Kidney (tissue), 14 donors: Measurements from ENCODE around the gene BCKDHA. TPM values are rescaled to one million over a fixed set of nuclear protein-coding genes. Genes with fewer than 3 reads are reported as not detected.

ENCODE experiments used
- DNase-seq, 5 donors: peaks; one replicate each; pipeline ENCODE4 v3.0.0-alpha.2; 2013 to 2020
- FAIRE-seq: peaks from 2 replicates; lab custom pipeline; 2012; peaks lifted over from hg19 to GRCh38; lab: Jason Lieb, UNC
- H3K27ac ChIP-seq, 2 donors: one replicate each; pipeline ENCODE4 v1.7.0; 2013; ENCODE audit warnings: low read depth in 2 of 2, low read length in 2 of 2, inconsistent platforms in 1 of 2
- H3K27me3 ChIP-seq: one replicate; pipeline ENCODE4 v1.7.1; 2013; ENCODE audit warnings: low read length, inconsistent platforms; ENCODE audit not compliant: control insufficient read depth, insufficient read depth
- H3K36me3 ChIP-seq, 3 donors: one replicate each; pipeline versions ENCODE4 v1.7.0 to v1.7.1; 2013; ENCODE audit warnings: low read length in 3 of 3, control low read depth in 1 of 3, inconsistent platforms in 1 of 3; ENCODE audit not compliant: insufficient read depth in 3 of 3, control insufficient read depth in 2 of 3
- H3K4me1 ChIP-seq, 3 donors: one replicate each; pipeline versions ENCODE4 v1.7.0 to v1.7.1; 2013; ENCODE audit warnings: low read length in 3 of 3, inconsistent platforms in 1 of 3, low read depth in 1 of 3; ENCODE audit not compliant: control insufficient read depth in 2 of 3, insufficient read depth in 2 of 3
- H3K4me3 ChIP-seq, 3 donors: one replicate each; pipeline versions ENCODE4 v1.7.0 to v1.8.1; 2013; ENCODE audit warnings: low read length in 3 of 3, control low read depth in 1 of 3, inconsistent platforms in 1 of 3
- H3K9ac ChIP-seq, 3 donors: one replicate each; pipeline versions ENCODE4 v1.7.0 to v1.7.1; 2013; ENCODE audit warnings: low read length in 3 of 3, control low read depth in 1 of 3, inconsistent platforms in 1 of 3
- H3K9me3 ChIP-seq, 3 donors: one replicate each; pipeline versions ENCODE4 v1.7.0 to v1.7.1; 2013; ENCODE audit warnings: low read length in 3 of 3, control low read depth in 1 of 3, inconsistent platforms in 1 of 3; ENCODE audit not compliant: control insufficient read depth in 2 of 3, insufficient read depth in 1 of 3
- intact Hi-C: fragments of 100-400 bp; cut with DNase I; formaldehyde crosslinking; loops from one replicate; pipeline ENCODE4 v1.11.1; 2022
- polyA plus RNA-seq: library from polyadenylated mRNA; stranded (reverse); fragments of 350-450 nt; fragmentation: Illumina TruSeq; extraction: RNeasy Lipid Tissue Mini Kit (QIAGEN cat#74804); gene quantifications from one replicate; pipeline ENCODE4 v1.2.3, GENCODE V29; 2014; ENCODE audit warnings: low read depth, low replicate concordance; ENCODE audit not compliant: insufficient read depth
- total RNA-seq: library from RNA; stranded (reverse); fragmentation: NEBNext Ultra II Directional; extraction: Animal tissue kit (Norgen Biotek cat#: 25700); gene quantifications from one replicate; pipeline ENCODE4 v1.2.1, GENCODE V29; 2021
- TF ChIP-seq, protein P1 (sequence below): IDR thresholded peaks from 3 replicates; pipeline ENCODE4 v1.5.1; 2012; ENCODE audit warnings: mild to moderate bottlenecking, moderate library complexity, borderline replicate concordance; ENCODE audit not compliant: insufficient read depth; ENCODE audit errors: extremely low read depth
- donor health status: control.
- donor health status: control.
- donor health status: control.
- donor health status: control.
- donor health status: control.
- donor health status: DM: yes; HTN: yes; CAD: no.
- donor health status: Normal renal cell carcinoma (clear cell type).

Gene BCKDHA
- total and polyA plus RNA-seq, 2 donors from 2014 or later: 30.9 to 72.2 TPM

DNA sequence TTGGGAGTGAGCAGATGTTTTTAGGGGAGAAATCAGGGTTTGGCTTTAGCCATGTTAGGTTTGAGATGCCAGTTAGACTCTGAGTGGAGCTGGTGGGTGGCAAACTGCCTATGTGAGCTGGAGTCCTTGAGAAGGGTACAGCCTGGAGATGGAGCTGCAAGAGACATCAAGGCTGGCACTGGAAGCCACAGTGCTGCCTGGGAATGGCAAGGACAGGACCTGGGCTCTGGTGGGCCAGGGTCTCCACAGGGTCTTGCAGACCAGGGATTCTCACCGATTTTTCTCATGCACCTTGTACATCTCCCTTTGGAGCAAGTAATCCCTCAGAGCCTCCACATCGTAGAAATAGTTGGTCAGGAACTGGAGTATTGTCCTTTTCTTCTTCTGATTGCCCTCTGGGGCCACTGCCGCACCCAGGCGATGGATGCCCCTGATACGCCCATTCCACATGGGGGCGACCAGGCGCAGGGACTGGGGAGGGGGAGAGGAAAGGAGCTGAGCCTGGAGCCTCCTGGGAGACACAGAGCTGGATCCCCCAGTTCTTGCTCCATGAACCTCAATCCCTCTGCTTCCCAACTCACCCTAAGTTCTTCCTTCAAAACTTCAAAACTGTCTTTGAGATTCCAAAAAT is 40.4 kb downstream of the BCKDHA start:
- Histone ChIP-seq H3K36me3 (peaks cover 0 to 8% (median 0%) of the 10 kb centered on the region in 3 donors), H3K27me3 (no peaks in the 10 kb centered on the region), H3K9ac (no peak overlapping the region), H3K27ac (no peak overlapping the region), H3K4me1 (peaks cover 0 to 3% (median 0%) of the 10 kb centered on the region in 3 donors), H3K9me3 (no peaks in the 10 kb centered on the region), H3K4me3 (no peak overlapping the region)
- TF ChIP-seq, protein P1, sequence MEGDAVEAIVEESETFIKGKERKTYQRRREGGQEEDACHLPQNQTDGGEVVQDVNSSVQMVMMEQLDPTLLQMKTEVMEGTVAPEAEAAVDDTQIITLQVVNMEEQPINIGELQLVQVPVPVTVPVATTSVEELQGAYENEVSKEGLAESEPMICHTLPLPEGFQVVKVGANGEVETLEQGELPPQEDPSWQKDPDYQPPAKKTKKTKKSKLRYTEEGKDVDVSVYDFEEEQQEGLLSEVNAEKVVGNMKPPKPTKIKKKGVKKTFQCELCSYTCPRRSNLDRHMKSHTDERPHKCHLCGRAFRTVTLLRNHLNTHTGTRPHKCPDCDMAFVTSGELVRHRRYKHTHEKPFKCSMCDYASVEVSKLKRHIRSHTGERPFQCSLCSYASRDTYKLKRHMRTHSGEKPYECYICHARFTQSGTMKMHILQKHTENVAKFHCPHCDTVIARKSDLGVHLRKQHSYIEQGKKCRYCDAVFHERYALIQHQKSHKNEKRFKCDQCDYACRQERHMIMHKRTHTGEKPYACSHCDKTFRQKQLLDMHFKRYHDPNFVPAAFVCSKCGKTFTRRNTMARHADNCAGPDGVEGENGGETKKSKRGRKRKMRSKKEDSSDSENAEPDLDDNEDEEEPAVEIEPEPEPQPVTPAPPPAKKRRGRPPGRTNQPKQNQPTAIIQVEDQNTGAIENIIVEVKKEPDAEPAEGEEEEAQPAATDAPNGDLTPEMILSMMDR: no peak
- DNase-seq: peak in 1 of 5 donors; percentile 28
- intact Hi-C loops: no loop called here
- FAIRE-seq: no peak

DNA sequence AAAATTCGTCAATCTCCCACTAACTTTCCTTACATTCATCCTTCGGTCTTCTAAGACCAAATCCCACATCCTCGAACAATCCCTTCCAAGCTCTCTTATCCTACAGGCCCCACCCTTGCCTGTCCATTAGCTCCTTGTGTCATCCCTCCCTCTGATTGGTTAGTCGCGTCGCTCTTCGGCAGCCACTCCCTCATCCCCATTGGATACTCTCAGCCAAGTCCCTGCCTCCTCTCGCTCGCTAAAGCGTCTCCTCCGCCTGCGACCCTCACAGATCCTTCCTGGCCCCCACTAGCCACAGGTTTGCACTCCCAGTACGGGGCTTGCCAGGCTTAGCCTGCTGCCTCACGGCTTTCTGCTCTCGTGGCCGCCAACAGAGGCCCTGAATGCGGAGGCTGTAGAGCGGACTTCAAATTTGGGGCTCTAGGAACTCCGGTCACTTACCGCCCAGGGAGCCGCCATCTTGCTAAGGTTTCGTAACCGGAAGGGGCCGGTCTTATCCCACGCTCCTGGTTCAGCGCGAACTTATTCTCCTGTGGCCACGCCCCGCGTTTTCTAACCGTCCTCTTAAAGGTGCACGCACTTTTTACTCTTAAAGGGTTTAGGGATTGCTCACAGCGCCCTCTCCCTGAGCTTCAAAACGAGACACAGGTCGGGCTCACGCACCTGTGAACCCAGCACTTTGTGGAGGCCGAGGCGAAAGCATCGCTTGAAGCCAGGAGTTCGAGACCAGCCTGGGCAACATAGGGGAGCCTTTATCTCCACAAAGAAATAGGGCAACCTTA is 42.0 kb downstream of the BCKDHA start, which contains the start of gene DMAC2:
TSS of gene DMAC2 (minus strand) at position 472 of the 782 bp plus-strand sequence. CDS start at position 459, 13 bp downstream.
- DNase-seq: peak; percentile 95 to 99 (median 98)
- Histone ChIP-seq H3K27me3 (no peaks in the 10 kb centered on the region), H3K27ac (peak within 1 kb of the TSS; percentile 84 to 97), H3K4me3 (peak within 1 kb of the TSS; percentile 69 to 97 (median 89)), H3K4me1 (peaks cover 0 to 3% (median 0%) of the 10 kb centered on the region in 3 donors), H3K36me3 (peaks cover 0 to 8% (median 0%) of the 10 kb centered on the region in 3 donors), H3K9ac (peak within 1 kb of the TSS; percentile 6 to 92 (median 78)), H3K9me3 (no peaks in the 10 kb centered on the region)
- TF ChIP-seq, protein P1: peak; percentile 54
- intact Hi-C loops: loop anchor here (10.0 kb wide), 1 partner anchor 135 kb away; the partner anchor contains the start of gene CEACAM21
- peak; percentile 96 for FAIRE-seq

DNA sequence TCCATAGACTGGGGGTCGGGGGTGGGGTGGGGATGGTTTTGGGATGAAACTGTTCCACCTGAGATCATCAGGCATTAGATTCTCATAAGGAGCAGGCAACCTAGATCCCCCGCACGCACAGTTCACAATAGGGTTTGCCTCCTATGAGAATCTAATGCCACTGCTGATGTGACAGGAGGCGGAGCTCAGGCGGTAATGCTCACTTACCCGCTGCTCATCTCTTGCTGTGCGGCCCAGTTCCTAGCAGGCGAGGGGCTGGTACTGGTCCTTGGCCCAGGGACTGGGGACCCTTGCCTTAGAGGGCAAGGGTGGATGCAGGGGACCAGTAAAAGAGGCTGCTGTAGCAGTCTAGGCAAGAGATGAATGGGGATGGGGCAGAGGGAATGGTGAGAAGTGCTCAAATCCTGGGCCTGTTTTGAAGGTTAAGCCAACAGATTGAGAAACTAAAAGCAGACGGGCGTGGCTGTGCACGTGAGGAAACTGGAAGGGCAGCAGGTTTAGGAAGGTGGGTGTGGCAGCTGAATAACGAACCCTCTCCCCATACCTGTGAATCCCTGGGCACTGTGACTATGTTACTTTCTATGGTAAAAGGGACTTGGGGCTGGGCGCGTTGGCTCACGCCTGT is 43.8 kb downstream of the BCKDHA start:
- intact Hi-C loops: loop anchor here (10.0 kb wide), 1 partner anchor 133 kb away; the partner anchor contains the start of gene CEACAM21
- no peaks in the 10 kb centered on the region for H3K9me3 ChIP-seq

More for the DNA sequence above, 43.8 kb downstream of the BCKDHA start:
- DNase-seq: no peak
- no peak overlapping the region for H3K4me3 ChIP-seq
- H3K27ac ChIP-seq: no peak overlapping the region
- no peaks in the 10 kb centered on the region for H3K27me3 ChIP-seq
- TF ChIP-seq, protein P1: no peak
- H3K36me3 ChIP-seq: peaks cover 0 to 5% (median 0%) of the 10 kb centered on the region in 3 donors
- no peak for FAIRE-seq
- no peak overlapping the region for H3K9ac ChIP-seq
- peaks cover 0 to 3% (median 0%) of the 10 kb centered on the region in 3 donors for H3K4me1 ChIP-seq
